ENCODE results near the gene HEG1. TPM values are rescaled to one million over a fixed set of nuclear protein-coding genes. Genes with fewer than 3 reads are reported as not detected.

The HEG1 gene
- total RNA-seq, 2 donors from 2014 or later = 14.6 to 47.0 TPM

DNA sequence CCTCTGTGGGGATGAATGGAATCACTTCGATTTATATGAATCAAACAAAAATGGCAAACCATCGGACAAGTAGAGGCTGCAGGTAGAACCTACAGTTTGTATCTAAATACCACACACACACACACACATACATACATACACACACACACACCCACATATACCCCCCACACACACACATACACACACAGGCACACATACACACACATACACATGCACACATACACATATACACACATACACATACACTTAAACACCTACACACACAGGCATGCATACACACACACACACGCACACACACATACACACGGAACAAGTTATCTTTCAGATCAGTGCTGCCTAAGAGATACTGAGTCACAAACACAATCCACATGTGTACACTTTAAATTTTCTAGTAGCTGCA, 24.3 kb downstream of the HEG1 start:
- peaks cover 47 to 56% of the 10 kb centered on the region in 2 donors for H3K4me1 Mint-ChIP-seq (ENCODE audit: low read depth in 2 of 2)
- no peak for DNase-seq (ENCODE audit: low spot score)
- no peaks in the 10 kb centered on the region for H3K27me3 Mint-ChIP-seq
- no peak for ATAC-seq
- H3K27ac Mint-ChIP-seq = no peak overlapping the region
- no peak overlapping the region for H3K4me3 Mint-ChIP-seq
- H3K36me3 Mint-ChIP-seq = peaks cover 28% of the 10 kb centered on the region
- H3K9me3 Mint-ChIP-seq = peaks cover 4% of the 10 kb centered on the region

DNA sequence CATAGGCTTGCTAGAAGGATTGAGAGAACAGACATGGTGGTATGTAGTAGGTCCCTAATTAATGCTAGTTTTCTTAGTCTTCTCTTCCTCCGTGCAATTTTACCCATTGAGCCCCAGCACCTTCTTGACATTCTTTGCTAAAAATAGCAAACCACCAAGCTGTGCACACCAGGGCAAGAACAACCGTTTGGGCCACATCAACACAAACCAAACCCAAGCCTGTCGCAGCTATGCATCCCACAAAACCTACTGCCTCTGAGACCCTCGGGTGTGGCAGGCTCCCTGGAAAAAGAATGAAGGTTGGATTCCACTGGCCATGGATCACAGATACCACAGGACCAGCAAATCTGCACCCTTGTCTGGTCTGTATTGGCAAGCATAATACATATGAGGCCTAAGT, 27.1 kb downstream of the HEG1 start:
- DNase-seq (ENCODE audit: low spot score) = no peak
- ATAC-seq = no peak
- no peaks in the 10 kb centered on the region for H3K27me3 Mint-ChIP-seq
- no peak overlapping the region for H3K4me3 Mint-ChIP-seq
- H3K27ac Mint-ChIP-seq = peak overlapping the region in 1 of 2 donors; percentile 5
- peaks cover 63 to 64% of the 10 kb centered on the region in 2 donors for H3K4me1 Mint-ChIP-seq (ENCODE audit: low read depth in 2 of 2)
- H3K36me3 Mint-ChIP-seq = peaks cover 20% of the 10 kb centered on the region
- no peaks in the 10 kb centered on the region for H3K9me3 Mint-ChIP-seq

DNA sequence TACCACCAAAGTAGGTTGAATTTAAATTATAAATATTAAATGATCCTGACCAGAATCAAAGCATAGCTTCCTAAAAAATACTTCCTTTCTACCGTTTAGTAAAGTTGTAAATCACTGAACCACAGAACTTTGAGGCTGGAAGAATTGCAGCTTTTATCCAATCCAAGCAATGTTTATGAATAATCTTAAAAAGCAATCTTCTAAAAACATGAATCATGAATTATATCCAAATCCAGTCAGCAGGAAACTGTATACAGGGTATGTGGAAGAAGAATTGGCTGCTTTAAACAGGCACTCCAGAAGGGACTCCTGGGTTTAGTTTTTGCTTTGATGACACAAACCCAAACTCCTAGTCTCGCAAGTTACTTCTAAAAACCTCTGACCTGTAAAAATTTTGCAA, 30.2 kb downstream of the HEG1 start:
- ATAC-seq (no peak), DNase-seq (ENCODE audit: low spot score) (no peak)
- Mint-ChIP-seq H3K9me3 (no peaks in the 10 kb centered on the region), H3K4me3 (no peak overlapping the region), H3K27me3 (no peaks in the 10 kb centered on the region), H3K4me1 (ENCODE audit: low read depth in 2 of 2) (peaks cover 63 to 68% of the 10 kb centered on the region in 2 donors), H3K27ac (peak overlapping the region in 1 of 2 donors; percentile 55), H3K36me3 (peaks cover 20% of the 10 kb centered on the region)

DNA sequence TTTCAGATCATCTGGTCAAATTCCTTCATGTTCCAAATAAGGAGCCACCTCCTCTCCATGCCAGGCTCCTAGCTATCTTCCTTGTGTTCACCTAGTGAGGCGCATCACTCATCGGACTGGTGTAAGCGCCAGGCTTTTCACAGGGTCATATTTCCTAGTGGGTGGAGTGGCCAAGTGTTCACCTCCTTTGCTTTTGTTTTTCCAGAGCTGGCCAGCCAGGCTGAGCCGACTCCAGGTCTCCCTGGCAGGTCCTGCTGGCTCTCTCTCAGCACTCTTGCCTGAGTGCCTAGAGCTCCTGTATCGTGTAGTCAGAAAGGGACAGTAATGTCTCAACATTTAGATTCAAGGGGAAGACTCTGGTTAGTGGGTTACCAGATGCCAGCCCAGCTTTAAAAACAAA, 31.0 kb downstream of the HEG1 start:
- H3K27ac Mint-ChIP-seq = peak overlapping the region; percentile 21 to 55
- no peaks in the 10 kb centered on the region for H3K9me3 Mint-ChIP-seq
- peaks cover 20% of the 10 kb centered on the region for H3K36me3 Mint-ChIP-seq
- DNase-seq (ENCODE audit: low spot score) (no peak), ATAC-seq (no peak)
- peak overlapping the region; percentile 13 for H3K4me3 Mint-ChIP-seq
- peaks cover 61 to 69% of the 10 kb centered on the region in 2 donors for H3K4me1 Mint-ChIP-seq (ENCODE audit: low read depth in 2 of 2)
- H3K27me3 Mint-ChIP-seq = no peaks in the 10 kb centered on the region

DNA sequence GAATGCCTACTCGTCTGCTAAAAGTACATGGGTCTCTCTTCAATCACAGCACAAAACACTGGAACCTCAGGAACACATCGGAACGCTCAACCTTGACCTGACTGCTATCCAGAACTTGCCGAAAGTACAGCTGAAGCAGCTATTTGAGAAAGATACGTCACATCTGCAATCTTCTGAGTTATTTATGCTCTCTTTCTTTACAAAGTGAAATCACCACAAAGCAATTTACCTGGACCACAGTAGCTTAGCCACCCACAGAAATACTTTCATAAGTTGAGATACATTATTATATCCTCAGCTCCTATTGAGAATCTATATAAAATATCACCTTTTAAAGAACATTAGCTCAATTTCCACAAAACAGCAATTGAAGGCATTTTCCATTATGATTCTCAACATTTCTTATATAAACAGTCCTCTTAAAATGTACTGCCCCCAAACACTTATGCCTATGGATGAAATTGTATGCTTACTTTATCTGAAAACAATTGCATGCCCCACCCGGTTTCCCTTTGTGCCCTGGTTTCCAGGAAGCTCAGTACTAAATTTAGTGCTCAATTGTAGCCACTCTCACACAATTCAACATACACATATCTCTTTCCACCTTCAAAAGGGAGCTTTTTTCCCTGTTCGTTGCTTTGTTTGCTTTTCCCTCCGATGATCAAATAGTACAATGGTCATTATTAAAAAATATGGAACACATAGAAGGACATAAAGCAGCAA, 31.8 kb downstream of the HEG1 start:
- H3K4me3 Mint-ChIP-seq = peak overlapping the region; percentile 13
- no peaks in the 10 kb centered on the region for H3K9me3 Mint-ChIP-seq
- ATAC-seq = no peak
- DNase-seq (ENCODE audit: low spot score) = no peak
- H3K27ac Mint-ChIP-seq = peak overlapping the region; percentile 21 to 55
- H3K4me1 Mint-ChIP-seq (ENCODE audit: low read depth in 2 of 2) = peaks cover 66 to 75% of the 10 kb centered on the region in 2 donors
- peaks cover 20% of the 10 kb centered on the region for H3K36me3 Mint-ChIP-seq
- no peaks in the 10 kb centered on the region for H3K27me3 Mint-ChIP-seq

DNA sequence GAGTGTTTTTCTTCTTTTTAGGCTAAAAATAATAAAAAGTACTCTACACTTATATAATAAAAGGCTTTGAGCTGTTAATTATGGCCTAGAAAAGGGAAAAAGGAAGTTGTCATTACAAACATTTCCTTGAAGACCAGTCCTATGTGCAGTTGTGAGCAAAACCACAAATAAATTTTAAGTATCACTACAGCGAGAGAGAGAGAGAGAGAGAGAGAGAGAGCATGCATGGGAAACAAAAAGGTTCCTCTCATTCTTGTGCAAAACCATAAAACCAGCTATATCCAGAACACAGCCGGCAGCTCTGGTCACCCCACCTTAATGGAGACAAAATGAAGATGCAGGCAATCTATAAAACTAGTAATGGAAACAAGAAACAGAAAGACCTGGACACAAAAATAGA, 33.6 kb downstream of the HEG1 start:
- no peaks in the 10 kb centered on the region for H3K27me3 Mint-ChIP-seq
- no peaks in the 10 kb centered on the region for H3K9me3 Mint-ChIP-seq
- H3K4me3 Mint-ChIP-seq = peak overlapping the region; percentile 33
- no peak for DNase-seq (ENCODE audit: low spot score)
- peak overlapping the region; percentile 37 to 90 for H3K27ac Mint-ChIP-seq
- no peak for ATAC-seq
- H3K4me1 Mint-ChIP-seq (ENCODE audit: low read depth in 2 of 2) = peaks cover 70 to 74% of the 10 kb centered on the region in 2 donors
- H3K36me3 Mint-ChIP-seq = peaks cover 14% of the 10 kb centered on the region

DNA sequence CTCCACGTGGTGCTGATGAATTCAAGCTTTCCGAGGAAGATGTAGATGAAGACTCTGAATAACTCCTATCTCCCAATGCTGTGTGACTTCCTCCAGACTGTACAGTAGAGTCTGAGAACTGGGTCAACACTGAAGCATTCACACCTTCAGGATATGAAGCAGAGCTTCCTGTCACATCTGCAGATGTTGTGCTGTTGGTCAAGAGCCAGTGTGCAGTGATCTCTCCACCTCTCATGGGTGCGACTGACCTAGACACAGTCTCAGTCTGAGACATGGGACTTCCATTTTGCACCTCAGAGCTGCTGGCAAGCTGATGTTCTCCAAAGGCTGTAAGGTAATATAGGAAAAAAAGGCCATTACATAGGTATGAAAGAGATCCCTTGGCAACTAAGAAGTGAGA, 36.5 kb downstream of the HEG1 start:
- Mint-ChIP-seq H3K9me3 (no peaks in the 10 kb centered on the region), H3K27me3 (no peaks in the 10 kb centered on the region), H3K4me1 (ENCODE audit: low read depth in 2 of 2) (peaks cover 62 to 65% of the 10 kb centered on the region in 2 donors), H3K4me3 (peak overlapping the region; percentile 76), H3K27ac (peak overlapping the region; percentile 75 to 93), H3K36me3 (peaks cover 7% of the 10 kb centered on the region)
- DNase-seq (ENCODE audit: low spot score) (peak; percentile 75), ATAC-seq (peak; percentile 95 to 96)

DNA sequence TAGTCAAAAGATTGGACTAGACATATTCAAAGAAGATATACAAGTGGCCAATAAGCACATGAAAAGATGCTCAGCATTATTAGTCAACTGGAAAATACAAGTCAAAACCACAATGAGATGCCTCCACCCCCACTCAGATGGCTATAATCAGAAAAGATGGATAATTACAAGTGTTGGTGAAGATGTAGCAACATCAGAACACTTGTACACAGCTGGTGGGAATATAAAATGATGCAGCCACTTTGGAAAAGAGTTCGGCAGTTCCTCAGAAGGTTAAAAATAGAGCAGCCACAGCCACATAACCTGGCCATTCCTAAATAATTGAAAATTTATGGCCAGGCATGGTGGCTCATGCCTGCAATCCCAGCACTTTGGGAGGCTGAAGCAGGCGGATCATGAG, 38.4 kb downstream of the HEG1 start:
- peaks cover 54 to 57% of the 10 kb centered on the region in 2 donors for H3K4me1 Mint-ChIP-seq (ENCODE audit: low read depth in 2 of 2)
- H3K36me3 Mint-ChIP-seq = peaks cover 25% of the 10 kb centered on the region
- peak overlapping the region in 1 of 2 donors; percentile 42 for H3K27ac Mint-ChIP-seq
- H3K4me3 Mint-ChIP-seq = no peak overlapping the region
- no peak for DNase-seq (ENCODE audit: low spot score)
- no peak for ATAC-seq
- H3K9me3 Mint-ChIP-seq = no peaks in the 10 kb centered on the region
- H3K27me3 Mint-ChIP-seq = no peaks in the 10 kb centered on the region

DNA sequence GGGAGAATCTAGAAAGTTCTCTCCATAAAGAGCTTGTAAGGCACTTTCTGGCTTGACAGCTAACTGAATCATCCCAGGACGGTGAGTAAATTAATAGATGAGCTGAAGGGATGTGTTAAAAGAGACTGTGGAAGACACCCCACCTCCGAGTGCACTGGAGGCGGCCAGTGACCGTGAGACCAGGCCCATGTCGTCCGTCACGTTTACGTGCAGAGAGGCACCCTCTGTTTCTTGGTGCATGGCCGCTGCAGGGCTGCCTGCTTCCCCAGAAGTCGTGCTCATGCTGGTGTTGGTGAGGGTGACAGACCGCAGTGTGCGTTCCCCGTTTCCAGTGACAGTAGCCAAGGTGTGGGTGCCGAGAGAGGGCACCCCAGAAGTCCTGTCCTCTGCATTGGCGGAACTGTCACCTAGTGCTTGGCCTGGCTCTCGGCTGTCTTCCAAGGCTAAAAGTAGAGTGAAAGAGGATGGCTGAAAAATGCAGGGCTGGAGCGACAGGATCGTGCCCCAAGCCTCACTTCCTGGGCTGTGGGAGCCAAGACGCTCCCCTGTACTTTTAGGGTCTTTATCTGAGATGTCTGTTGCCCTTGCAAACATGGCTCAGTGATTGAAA, 41.1 kb downstream of the HEG1 start:
- DNase-seq (ENCODE audit: low spot score) (no peak), ATAC-seq (no peak)
- peak overlapping the region in 1 of 2 donors; percentile 42 for H3K27ac Mint-ChIP-seq
- H3K9me3 Mint-ChIP-seq = no peaks in the 10 kb centered on the region
- no peak overlapping the region for H3K4me3 Mint-ChIP-seq
- H3K27me3 Mint-ChIP-seq = no peaks in the 10 kb centered on the region
- peaks cover 29% of the 10 kb centered on the region for H3K36me3 Mint-ChIP-seq
- H3K4me1 Mint-ChIP-seq (ENCODE audit: low read depth in 2 of 2) = peaks cover 60 to 62% of the 10 kb centered on the region in 2 donors

DNA sequence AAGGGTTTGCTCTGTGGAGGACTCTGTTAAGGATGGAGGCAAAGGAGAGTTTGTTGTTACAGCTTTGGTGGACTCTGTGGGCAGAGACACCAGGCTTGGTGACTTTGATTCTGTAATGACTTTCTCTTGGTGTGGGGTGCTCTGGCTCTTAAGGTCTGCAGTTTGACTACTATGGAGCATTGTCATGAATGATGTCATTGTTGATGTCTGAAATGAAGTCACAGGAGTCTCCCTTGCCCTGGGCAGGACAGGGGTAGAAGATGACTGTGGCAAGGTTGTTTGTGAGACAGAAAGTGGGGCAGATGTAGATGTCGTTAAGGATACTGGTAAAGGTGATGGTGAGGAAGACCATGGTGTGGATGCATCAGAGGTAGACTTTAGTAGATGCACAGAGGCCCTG, 42.7 kb downstream of the HEG1 start:
- Mint-ChIP-seq H3K27ac (peak overlapping the region; percentile 0 to 1), H3K9me3 (no peaks in the 10 kb centered on the region), H3K4me1 (ENCODE audit: low read depth in 2 of 2) (peaks cover 49 to 52% of the 10 kb centered on the region in 2 donors), H3K36me3 (peaks cover 25% of the 10 kb centered on the region), H3K4me3 (no peak overlapping the region), H3K27me3 (no peaks in the 10 kb centered on the region)
- ATAC-seq = peak in 1 of 2 donors; percentile 65
- no peak for DNase-seq (ENCODE audit: low spot score)

DNA sequence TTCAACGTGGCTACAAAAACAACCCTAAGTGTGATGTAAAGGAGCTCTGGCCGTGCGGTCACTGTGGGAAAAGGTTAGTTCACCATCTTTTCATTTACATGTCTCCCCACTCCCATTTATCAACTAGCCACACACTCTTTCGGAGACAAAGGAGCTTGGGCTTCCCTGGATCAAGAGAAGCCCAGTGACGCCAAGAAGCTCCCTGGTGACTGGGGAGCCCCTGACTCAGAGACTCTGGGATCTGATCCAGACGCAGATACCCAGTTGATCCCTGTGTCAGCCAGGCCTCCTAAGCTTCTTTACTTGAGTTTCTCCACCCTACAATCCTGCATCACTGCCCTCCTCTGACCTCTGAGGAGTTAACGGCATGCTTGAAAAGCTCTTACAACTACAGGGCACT, 43.9 kb downstream of the HEG1 start:
- Mint-ChIP-seq H3K4me1 (ENCODE audit: low read depth in 2 of 2) (peaks cover 47% of the 10 kb centered on the region in 2 donors), H3K4me3 (no peak overlapping the region), H3K27me3 (no peaks in the 10 kb centered on the region), H3K27ac (no peak overlapping the region), H3K9me3 (no peaks in the 10 kb centered on the region), H3K36me3 (peaks cover 25% of the 10 kb centered on the region)
- ATAC-seq = no peak
- DNase-seq (ENCODE audit: low spot score) = no peak

DNA sequence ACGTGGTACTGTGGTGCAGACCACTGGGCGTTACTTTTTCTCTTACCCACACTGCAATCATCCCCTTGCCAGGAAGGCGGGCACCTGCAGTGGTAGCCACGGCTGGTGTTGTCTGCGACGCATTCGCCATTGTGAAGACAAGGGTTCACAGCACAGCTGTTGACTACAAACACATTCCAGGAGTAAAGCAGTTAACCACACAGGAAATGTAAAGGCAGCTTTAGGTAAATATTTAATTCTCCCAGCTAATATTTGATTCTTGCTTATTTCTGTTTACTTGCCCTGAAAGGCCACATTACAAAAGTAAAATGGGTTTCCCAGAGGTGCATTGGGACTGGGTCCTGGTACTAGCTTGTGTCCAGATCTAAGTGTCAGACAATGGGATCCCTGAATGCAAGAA, 45.4 kb downstream of the HEG1 start:
- peaks cover 25% of the 10 kb centered on the region for H3K36me3 Mint-ChIP-seq
- H3K27ac Mint-ChIP-seq = peak overlapping the region in 1 of 2 donors; percentile 22
- no peaks in the 10 kb centered on the region for H3K27me3 Mint-ChIP-seq
- peak overlapping the region; percentile 0 for H3K4me3 Mint-ChIP-seq
- ATAC-seq = peak; percentile 32 to 72
- H3K9me3 Mint-ChIP-seq = no peaks in the 10 kb centered on the region
- H3K4me1 Mint-ChIP-seq (ENCODE audit: low read depth in 2 of 2) = peaks cover 40 to 44% of the 10 kb centered on the region in 2 donors
- no peak for DNase-seq (ENCODE audit: low spot score)

DNA sequence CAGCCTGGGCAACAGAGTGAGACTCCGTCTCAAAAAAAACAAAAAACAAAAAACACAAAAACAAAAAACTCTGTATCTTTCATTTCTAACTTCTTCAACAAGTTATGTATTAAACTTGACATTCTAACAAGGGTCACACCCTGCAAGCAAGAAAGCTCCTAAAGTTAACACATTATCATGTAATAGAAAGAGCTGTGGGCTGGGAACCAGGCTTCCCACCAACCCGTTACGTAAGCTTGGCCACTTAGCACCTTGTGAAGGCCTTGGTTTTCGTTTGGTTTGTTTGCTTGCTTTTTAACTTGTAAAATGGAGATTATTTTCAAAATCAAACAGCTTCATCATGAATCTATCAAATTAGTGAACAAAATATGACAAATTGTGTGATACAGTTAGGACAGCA, 47.0 kb downstream of the HEG1 start:
- H3K27ac Mint-ChIP-seq = no peak overlapping the region
- peaks cover 20% of the 10 kb centered on the region for H3K36me3 Mint-ChIP-seq
- no peak for ATAC-seq
- H3K4me1 Mint-ChIP-seq (ENCODE audit: low read depth in 2 of 2) = peaks cover 35 to 43% of the 10 kb centered on the region in 2 donors
- no peak for DNase-seq (ENCODE audit: low spot score)
- H3K9me3 Mint-ChIP-seq = no peaks in the 10 kb centered on the region
- H3K4me3 Mint-ChIP-seq = no peak overlapping the region
- no peaks in the 10 kb centered on the region for H3K27me3 Mint-ChIP-seq

DNA sequence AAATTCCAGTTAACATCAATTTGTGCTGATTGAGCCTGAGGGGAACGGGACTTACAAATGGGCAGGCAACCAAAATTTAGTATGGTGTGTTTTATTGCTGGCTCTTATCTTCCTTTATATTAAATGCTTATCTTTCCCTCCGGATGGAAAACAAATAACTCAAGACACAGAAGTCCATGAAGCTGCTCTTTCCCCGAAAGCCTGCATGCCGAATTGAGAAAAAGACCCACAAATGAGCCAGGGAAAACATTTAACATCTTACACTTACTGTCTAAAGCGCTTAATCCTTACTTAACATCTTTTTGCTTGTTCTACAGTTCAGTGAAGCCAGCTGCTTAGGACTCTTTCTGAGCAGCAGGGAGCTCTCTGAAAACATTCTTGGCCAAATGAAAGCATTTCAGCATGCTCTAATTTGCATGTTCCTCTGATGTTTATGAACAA, 49.5 kb downstream of the HEG1 start:
- H3K4me1 Mint-ChIP-seq (ENCODE audit: low read depth in 2 of 2) = peaks cover 18 to 34% of the 10 kb centered on the region in 2 donors
- no peaks in the 10 kb centered on the region for H3K9me3 Mint-ChIP-seq
- DNase-seq (ENCODE audit: low spot score) (no peak), ATAC-seq (no peak)
- H3K4me3 Mint-ChIP-seq = no peak overlapping the region
- no peak overlapping the region for H3K27ac Mint-ChIP-seq
- no peaks in the 10 kb centered on the region for H3K27me3 Mint-ChIP-seq
- H3K36me3 Mint-ChIP-seq = peaks cover 4% of the 10 kb centered on the region
